Gastrocnemius medialis (tissue), 4 donors: ENCODE measurements around the gene TEX19. TPM values are rescaled to one million over a fixed set of nuclear protein-coding genes. Genes with fewer than 3 reads are reported as not detected.

Experiments used
- ATAC-seq, 2 donors: fragments of 150-250 bp; one replicate each; pipeline ENCODE4 v1.9.1; 2016
- DNase-seq, 2 donors: peaks; one replicate each; pipeline ENCODE4 v3.0.0-alpha.2; 2019
- H3K27ac ChIP-seq, 4 donors: fragments of 200-600 bp; sonication (generic); 1 replicate in 1 of 4; 2 replicates in 3 of 4; pipeline ENCODE4 v1.5.1; 2016 to 2018; ENCODE audit warnings: mild to moderate bottlenecking in 2 of 4, moderate library complexity in 1 of 4
- H3K27me3 ChIP-seq, 3 donors: fragments of 200-600 bp; sonication (generic) in 2 of 3; 1 replicate in 1 of 3; 2 replicates in 2 of 3; pipeline versions ENCODE4 v1.5.1 to v1.6.0; 2016 to 2019; ENCODE audit warnings: mild to moderate bottlenecking in 1 of 3, moderate library complexity in 1 of 3
- H3K36me3 ChIP-seq, 2 donors: fragments of 200-600 bp; sonication (generic) in 1 of 2; one replicate each; pipeline ENCODE4 v1.5.1; 2017 to 2018
- H3K4me1 ChIP-seq, 2 donors: fragments of 200-600 bp; sonication (generic) in 1 of 2; one replicate each; pipeline ENCODE4 v1.5.1; 2016 to 2017; ENCODE audit warnings: mild to moderate bottlenecking in 2 of 2
- H3K4me3 ChIP-seq, 4 donors: fragments of 200-600 bp; sonication (generic) in 3 of 4; 1 replicate in 1 of 4; 2 replicates in 3 of 4; pipeline ENCODE4 v1.5.1; 2016 to 2019; ENCODE audit warnings: mild to moderate bottlenecking in 2 of 4
- H3K9me3 ChIP-seq, 3 donors: fragments of 200-600 bp; sonication (generic) in 2 of 3; 1 replicate in 1 of 3; 2 replicates in 2 of 3; pipeline ENCODE4 v1.5.1; 2016 to 2019
- CTCF ChIP-seq, 5 experiments: fragments of 450-650 bp in 3 of 5; fragments of 200-600 bp in 2 of 5; sonication (generic) in 2 of 5; IDR thresholded peaks in 4 of 5; conservative IDR thresholded peaks in 1 of 5; 1 replicate in 4 of 5; 2 replicates in 1 of 5; pipeline ENCODE4 v1.5.1; 2016 to 2019; ENCODE audit warnings: antibody characterized with exemption in 5 of 5, mild to moderate bottlenecking in 3 of 5, moderate library complexity in 3 of 5
- POLR2A ChIP-seq, 2 donors: fragments of 450-650 bp; IDR thresholded peaks; one replicate each; pipeline ENCODE4 v1.6.1; 2017; ENCODE audit warnings: antibody characterized with exemption in 2 of 2, mild to moderate bottlenecking in 2 of 2, moderate library complexity in 2 of 2
- in situ Hi-C, 4 donors: fragments of 200-750 bp; cut with MboI; loops; one replicate each; pipeline versions ENCODE4 v1.15.0 to v1.8.0; 2017; ENCODE audit warnings: low sequenced_read_pairs in 4 of 4
- intact Hi-C: fragments of 100-400 bp; cut with DNase I; formaldehyde crosslinking; loops from one replicate; pipeline ENCODE4 v1.15.1; 2023; ENCODE audit warnings: low total_unique reads
- total RNA-seq, 4 donors: library from RNA; depleted of rRNA; stranded (reverse); fragments of >200 nt; gene quantifications; one replicate each; pipeline versions ENCODE4 v1.1.0 to v1.2.3, GENCODE V29; 2016

The TEX19 gene
- total RNA-seq, 4 donors from 2014 or later: 0.40 TPM; not detected in 3

- Histone ChIP-seq H3K4me3 (no peak overlapping the region), H3K4me1 (peaks cover 0 to 6% of the 10 kb centered on the region in 2 donors), H3K27ac (no peak overlapping the region), H3K9me3 (no peaks in the 10 kb centered on the region), H3K36me3 (no peaks in the 10 kb centered on the region), H3K27me3 (peaks cover 10 to 17% (median 14%) of the 10 kb centered on the region in 3 donors)
- TF ChIP-seq CTCF (IDR thresholded peaks at IDR 0.05 in 4 of 5, conservative IDR thresholded peaks at IDR 0.05 in 1 of 5) (no peak), POLR2A (IDR thresholded peaks at IDR 0.05) (no peak)
- no peak for ATAC-seq
- no peak for DNase-seq
- in situ Hi-C loops (loop anchor here in 3 of 4 donors (10.0 kb wide), 1 partner anchor 121 kb away; no protein-coding TSS in a partner anchor), intact Hi-C loops (no loop called here)
Observed at GRCh38 chr17:82325286-82326180, 33.5 kb upstream of the TEX19 start.

GRCh38 chr17:82327289-82327688 is 31.8 kb upstream of the TEX19 start:
- no peaks in the 10 kb centered on the region for H3K36me3 ChIP-seq
- H3K4me1 ChIP-seq: peaks cover 0 to 6% of the 10 kb centered on the region in 2 donors
- no peak overlapping the region for H3K4me3 ChIP-seq
- in situ Hi-C loops: loop anchor here in 3 of 4 donors (10.0 kb wide), 1 partner anchor 122 kb away; no protein-coding TSS in a partner anchor
- DNase-seq (no peak), ATAC-seq (no peak)
- peaks cover 16 to 35% (median 27%) of the 10 kb centered on the region in 3 donors for H3K27me3 ChIP-seq
- intact Hi-C loops: no loop called here
- no peak overlapping the region for H3K27ac ChIP-seq
- TF ChIP-seq CTCF (IDR thresholded peaks at IDR 0.05 in 4 of 5, conservative IDR thresholded peaks at IDR 0.05 in 1 of 5): no peak
- TF ChIP-seq POLR2A (IDR thresholded peaks at IDR 0.05): no peak
- H3K9me3 ChIP-seq: no peaks in the 10 kb centered on the region

GRCh38 chr17:82327757-82328140 is 31.3 kb upstream of the TEX19 start:
- in situ Hi-C loops (loop anchor here in 3 of 4 donors (10.0 kb wide), 1 partner anchor 123 kb away; no protein-coding TSS in a partner anchor), intact Hi-C loops (no loop called here)
- H3K27me3 ChIP-seq: peaks cover 21 to 39% (median 31%) of the 10 kb centered on the region in 3 donors

More at GRCh38 chr17:82327757-82328140, 31.3 kb upstream of the TEX19 start:
- TF ChIP-seq CTCF (IDR thresholded peaks at IDR 0.05 in 4 of 5, conservative IDR thresholded peaks at IDR 0.05 in 1 of 5) (no peak), POLR2A (IDR thresholded peaks at IDR 0.05) (no peak)
- DNase-seq: no peak
- no peak for ATAC-seq
- Histone ChIP-seq H3K27ac (no peak overlapping the region), H3K36me3 (no peaks in the 10 kb centered on the region), H3K4me1 (peaks cover 0 to 6% of the 10 kb centered on the region in 2 donors), H3K9me3 (no peaks in the 10 kb centered on the region), H3K4me3 (no peak overlapping the region)
